GM21360 (cell line): ENCODE results near the gene RARRES1.
A peak's percentile ranks its signal among the peaks of the same experiment; 100 is the strongest.

ENCODE experiments used
- ATAC-seq: cut with Tn5 transposase; IDR thresholded peaks from one replicate; pipeline ENCODE4 v1.9.1; 2021; ENCODE audit warnings: mild to moderate bottlenecking, moderate library complexity; ENCODE audit not compliant: unreplicated experiment

Gene RARRES1

GRCh38 chr3:158737410-158737809 is 5.2 kb upstream of the RARRES1 start:
- ATAC-seq = no peak

GRCh38 chr3:158735296-158736033 is 3.2 kb upstream of the RARRES1 start:
- no peak for ATAC-seq

GRCh38 chr3:158733656-158734055 is 1.4 kb upstream of the RARRES1 start:
- ATAC-seq = no peak

GRCh38 chr3:158732856-158733200 is 571 bp upstream of the RARRES1 start:
- no peak for ATAC-seq

- ATAC-seq = no peak
These were observed 771 bp downstream of the RARRES1 start for GRCh38 chr3:158731486-158731885.

GRCh38 chr3:158728851-158729250 is 3.4 kb downstream of the RARRES1 start:
- no peak for ATAC-seq

GRCh38 chr3:158728061-158728377 is 4.2 kb downstream of the RARRES1 start:
- ATAC-seq = no peak

- peak; percentile 57 for ATAC-seq
These were observed 4.8 kb downstream of the RARRES1 start for GRCh38 chr3:158727206-158728060.

GRCh38 chr3:158725348-158726011 is 6.8 kb downstream of the RARRES1 start:
- ATAC-seq = no peak

GRCh38 chr3:158723991-158724390 is 8.3 kb downstream of the RARRES1 start:
- no peak for ATAC-seq

GRCh38 chr3:158722108-158722507 is 10.1 kb downstream of the RARRES1 start:
- ATAC-seq = no peak

GRCh38 chr3:158718490-158719170 is 13.6 kb downstream of the RARRES1 start:
- no peak for ATAC-seq

- ATAC-seq = no peak
These were observed 14.7 kb downstream of the RARRES1 start for GRCh38 chr3:158717576-158717975.

- no peak for ATAC-seq
These were observed 19.2 kb downstream of the RARRES1 start for GRCh38 chr3:158713094-158713499.

- ATAC-seq = peak; percentile 53
These were observed 19.8 kb downstream of the RARRES1 start for GRCh38 chr3:158712443-158712842.

- peak; percentile 38 for ATAC-seq
These were observed 20.4 kb downstream of the RARRES1 start for GRCh38 chr3:158711886-158712285.

GRCh38 chr3:158710601-158711000 is 21.7 kb downstream of the RARRES1 start:
- ATAC-seq = no peak

- ATAC-seq = no peak
These were observed 22.6 kb downstream of the RARRES1 start for GRCh38 chr3:158709666-158710083.

- no peak for ATAC-seq
These were observed 28.7 kb downstream of the RARRES1 start for GRCh38 chr3:158703566-158703965.

- no peak for ATAC-seq
These were observed 29.3 kb downstream of the RARRES1 start for GRCh38 chr3:158702815-158703481.
